GM18499 (cell line): ENCODE measurements around the gene C19orf47.
"Not testable (repeated sequence)": the region's sequence is repeated elsewhere in the genome, so short reads cannot be mapped to it uniquely, and the experiment has no call there.

Experiments
- ATAC-seq: cut with Tn5 transposase; IDR thresholded peaks from one replicate; pipeline ENCODE4 v1.9.1; 2021; ENCODE audit warnings: moderate number of reproducible peaks; ENCODE audit not compliant: insufficient read depth, unreplicated experiment

C19orf47 gene

GRCh38 chr19:40377876-40378385 lies 29.7 kb upstream of the C19orf47 start:
- ATAC-seq: no peak

GRCh38 chr19:40376286-40376862 lies 28.2 kb upstream of the C19orf47 start:
- no peak for ATAC-seq

GRCh38 chr19:40374084-40374483 lies 25.9 kb upstream of the C19orf47 start:
- ATAC-seq: no peak

DNA sequence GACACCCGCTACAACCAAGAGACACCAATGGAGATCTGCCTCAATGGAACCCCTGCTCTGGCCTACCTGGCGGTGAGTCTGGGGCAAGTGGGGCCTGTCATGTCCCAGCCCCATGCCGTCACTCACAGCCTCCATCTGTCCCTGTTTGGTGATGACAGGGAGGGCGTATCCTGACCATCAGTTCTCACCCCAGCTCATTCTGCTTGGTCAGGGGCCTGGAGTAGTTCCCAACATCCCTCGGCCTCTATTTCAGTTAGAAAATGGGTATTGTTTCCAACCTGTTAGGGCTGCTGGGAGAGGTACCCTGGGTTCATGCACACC lies 23.6 kb upstream of the C19orf47 start:
- no peak for ATAC-seq

GRCh38 chr19:40370997-40371801 lies 23.0 kb upstream of the C19orf47 start:
- no peak for ATAC-seq

DNA sequence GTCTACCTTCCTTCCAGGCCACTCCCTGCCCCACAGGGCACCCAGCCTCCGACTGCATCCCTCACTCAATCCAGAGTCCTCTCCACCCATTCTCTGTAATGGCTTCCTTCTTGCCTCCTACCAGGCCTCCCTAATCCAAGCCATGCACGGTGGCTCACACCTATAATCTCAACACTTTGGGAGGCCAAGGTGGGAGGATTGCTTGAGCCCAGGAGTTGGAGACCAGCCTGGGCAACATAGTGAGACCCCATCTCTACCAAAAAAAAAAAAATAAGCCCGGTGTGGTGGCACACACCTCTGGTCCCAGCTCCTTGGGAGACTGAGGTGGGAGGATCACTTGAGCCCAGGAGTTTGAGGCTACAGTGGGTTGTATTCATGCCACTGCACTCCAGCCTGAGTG lies 22.1 kb upstream of the C19orf47 start:
- ATAC-seq: not testable (repeated sequence)

DNA sequence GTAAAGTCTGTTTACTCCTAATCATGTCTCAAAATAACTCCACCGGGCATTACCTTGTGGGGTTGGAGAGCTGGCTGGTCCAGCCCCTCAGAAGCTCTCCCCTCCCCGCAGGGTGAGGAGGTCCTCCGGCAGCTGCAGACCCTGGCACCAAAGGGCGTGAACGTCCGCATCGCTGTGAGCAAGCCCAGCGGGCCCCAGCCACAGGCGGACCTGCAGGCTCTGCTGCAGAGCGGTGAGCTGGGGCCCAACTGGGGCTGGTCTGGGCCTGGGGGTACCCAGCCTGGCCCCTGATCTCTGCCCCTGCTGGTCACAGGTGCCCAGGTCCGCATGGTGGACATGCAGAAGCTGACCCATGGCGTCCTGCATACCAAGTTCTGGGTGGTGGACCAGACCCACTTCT lies 21.6 kb upstream of the C19orf47 start:
- no peak for ATAC-seq

DNA sequence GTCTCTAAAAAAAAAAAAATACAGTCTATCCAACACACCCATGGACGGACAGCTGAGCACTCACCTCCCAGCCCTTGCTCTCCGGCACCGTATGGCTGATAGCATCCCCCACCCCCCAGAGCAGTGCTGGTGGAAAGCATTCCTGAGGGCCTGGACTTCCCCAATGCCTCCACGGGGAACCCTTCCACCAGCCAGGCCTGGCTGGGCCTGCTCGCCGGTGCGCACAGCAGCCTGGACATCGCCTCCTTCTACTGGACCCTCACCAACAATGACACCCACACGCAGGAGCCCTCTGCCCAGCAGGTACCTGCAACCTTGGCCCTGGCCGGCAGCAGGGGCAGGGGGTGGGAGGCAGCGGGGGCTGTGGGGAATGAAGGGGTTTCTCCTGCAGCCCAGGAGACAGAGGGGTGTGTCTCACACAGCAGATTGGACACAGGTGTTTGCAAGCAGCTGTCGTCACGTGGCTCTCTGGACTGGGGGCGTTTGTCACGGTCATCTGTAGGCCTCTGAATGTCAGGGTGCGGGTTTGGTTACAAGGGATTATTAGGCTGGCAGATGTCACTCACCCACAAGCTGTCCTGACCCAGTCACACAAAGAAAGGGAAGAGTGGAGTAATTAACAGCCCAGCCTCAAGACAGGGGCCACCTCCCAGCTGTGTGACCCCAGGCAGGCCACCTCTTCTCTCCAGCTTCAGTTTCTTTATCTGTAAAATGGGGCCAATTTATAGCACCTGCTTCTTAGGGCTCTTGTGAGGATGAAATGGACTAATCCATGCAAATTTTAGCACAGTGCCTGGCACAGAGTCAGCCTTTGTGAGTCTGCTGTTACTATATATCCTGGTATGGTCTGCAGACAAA lies 19.6 kb upstream of the C19orf47 start:
- no peak for ATAC-seq

DNA sequence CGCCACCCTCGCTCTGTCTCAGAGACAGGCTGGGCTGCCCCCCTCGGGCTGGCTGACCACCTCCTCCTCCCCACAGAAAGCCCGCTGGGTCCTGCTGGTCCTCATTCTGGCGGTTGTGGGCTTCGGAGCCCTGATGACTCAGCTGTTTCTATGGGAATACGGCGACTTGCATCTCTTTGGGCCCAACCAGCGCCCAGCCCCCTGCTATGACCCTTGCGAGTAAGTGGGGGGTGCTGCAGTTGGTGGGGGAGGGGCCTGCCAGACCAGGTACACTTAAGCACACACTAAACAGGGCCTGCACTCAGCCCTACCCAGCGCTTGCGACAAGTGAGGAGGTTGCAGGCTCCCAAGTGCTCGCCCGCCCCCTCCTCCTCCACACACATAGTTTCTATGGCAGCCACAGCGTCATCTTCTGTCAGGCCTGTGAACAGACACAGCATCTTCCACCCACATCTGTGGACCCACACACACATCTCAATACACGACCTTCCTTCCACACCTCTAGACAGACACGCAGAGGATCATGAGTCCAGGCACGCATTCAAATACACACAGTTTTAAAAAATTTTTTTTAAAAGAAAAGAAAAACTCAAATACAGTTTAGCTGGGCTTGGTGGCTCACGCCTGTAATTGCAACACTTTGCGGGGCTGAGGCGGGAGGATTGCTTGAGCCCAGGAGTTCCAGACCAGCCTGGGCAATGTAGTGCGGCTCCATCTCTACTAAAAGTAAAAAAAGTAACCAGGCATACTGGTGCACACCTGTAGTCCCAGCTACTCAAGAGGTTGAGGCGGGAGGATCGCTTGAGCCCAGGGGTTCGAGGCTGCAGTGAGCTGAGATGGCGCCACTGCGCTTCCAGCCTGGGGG lies 18.7 kb upstream of the C19orf47 start:
- no peak for ATAC-seq

DNA sequence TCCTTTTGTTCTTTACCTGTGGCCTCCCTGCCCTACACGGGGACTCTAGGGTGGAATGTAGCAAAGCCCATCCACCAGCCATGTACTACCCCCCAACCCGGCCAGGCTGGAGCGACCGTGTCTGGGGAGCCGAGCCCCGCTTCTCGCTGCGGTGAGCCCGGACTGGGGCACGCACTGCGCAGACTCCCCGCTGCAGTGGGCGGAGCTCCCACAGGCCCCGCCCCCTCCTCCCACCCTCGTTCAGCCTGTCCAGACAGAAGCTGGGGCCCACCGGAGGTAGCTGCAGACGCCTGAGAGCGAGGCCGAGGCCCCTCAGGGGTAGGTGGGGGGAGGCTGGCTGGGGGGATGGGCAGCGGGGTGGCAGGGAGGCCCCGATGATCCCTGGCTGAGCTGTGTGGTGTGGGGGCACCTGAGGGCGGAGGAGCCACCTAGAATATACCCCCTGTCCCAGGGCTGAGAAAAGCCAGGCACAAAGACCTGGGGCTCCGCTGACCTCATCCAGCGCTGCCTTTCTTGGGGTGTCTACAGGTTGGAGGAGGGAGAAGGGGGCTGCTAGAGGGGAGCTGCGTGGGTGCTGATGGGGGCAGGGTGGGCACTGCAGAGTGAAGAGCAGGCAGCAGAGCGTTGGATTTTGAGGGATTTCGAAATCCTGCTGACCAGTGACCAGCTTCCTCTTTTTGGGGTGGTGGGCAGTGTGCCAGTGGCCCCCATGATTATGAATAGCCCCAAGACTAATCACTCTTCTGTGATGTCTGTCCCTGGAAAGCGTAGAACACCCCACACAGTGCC lies 17.6 kb upstream of the C19orf47 start:
- no peak for ATAC-seq

DNA sequence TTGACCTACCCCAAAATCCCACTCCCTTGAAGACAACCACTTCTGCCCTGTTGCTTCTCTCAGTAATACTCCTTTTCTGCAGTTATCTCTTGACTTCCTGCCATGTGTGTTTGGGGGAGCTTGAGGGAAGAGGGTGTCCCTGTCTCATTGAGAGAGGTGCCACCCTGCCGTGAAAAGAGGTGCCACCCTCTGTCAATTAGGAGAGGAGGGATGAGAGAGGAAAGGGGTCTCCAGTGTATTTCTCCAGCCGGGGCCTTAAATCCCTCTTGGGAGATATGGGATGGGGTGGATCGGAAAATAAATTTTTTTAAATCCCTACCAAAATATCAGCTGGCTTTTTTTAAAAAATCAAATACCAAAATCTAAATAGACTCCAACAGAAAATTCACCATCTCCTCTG lies 16.8 kb upstream of the C19orf47 start:
- no peak for ATAC-seq

DNA sequence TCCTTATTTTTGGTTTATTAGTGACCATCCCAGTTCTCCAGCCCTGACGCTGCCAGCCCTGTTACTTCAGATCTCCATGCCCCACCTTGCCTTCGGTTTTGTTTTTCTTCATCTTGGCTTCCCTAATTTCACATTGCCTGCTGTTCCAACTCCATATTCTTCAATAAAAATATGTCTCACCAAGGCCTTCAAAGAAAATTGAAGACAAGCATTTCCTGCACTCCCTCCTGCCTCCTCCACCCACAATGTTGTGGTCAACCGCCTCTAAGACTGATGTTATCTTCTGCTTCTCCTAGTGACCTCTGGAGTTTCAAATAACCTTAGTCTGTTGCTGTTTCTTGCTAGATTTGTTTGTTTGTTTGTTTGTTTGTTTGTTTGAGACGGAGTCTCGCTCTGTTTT lies 14.9 kb upstream of the C19orf47 start:
- no peak for ATAC-seq

DNA sequence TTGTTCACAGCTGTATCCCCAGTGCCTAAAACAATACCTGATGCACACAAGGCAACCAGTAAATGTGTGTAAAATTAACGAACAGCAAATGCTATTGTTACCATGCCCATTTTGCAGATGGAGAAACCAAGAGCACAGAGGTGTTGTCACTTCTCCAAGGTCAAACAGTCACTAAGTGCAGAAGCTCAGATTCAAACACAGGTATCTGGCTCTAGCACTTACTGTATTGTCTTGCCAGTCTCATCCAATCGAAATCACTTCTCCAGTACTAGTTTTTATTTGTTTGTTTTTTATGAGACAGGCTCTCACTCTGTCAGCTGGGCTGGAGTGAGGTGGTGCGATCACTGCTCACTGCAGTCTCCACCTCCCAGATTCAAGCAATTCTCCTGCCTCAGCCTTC lies 14.0 kb upstream of the C19orf47 start:
- no peak for ATAC-seq

GRCh38 chr19:40360708-40361241 lies 12.6 kb upstream of the C19orf47 start:
- no peak for ATAC-seq

GRCh38 chr19:40360020-40360707 lies 12.0 kb upstream of the C19orf47 start:
- no peak for ATAC-seq

DNA sequence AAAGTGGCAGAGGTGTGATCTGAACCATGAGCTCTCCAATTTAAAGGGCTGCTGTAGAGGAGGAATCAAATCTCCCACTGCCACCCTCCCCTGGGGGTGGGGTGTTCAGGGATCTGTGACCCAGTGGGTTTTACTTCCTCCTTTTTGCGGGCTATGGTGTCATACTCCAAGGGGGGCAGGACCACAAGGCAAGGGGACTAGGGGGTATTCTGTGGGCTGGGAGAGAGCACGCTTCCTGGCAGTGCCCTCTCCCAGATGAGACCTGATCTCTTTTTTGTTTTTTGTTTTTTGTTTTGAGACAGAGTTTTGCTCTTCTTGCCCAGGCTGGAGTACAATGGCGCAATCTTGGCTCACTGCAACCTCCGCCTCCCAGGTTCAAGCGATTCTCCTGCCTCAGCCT lies 10.6 kb upstream of the C19orf47 start:
- ATAC-seq: no peak

GRCh38 chr19:40357640-40358039 lies 9.4 kb upstream of the C19orf47 start:
- no peak for ATAC-seq

GRCh38 chr19:40356681-40357595 lies 8.7 kb upstream of the C19orf47 start:
- no peak for ATAC-seq
